ENCODE results near the gene BRF1.

GRCh38 chr14:105332350-105332874 is 31.6 kb upstream of the BRF1 start:
- TF ChIP-seq CTCF (IDR thresholded peaks at IDR 0.05) (no peak), EP300 (IDR thresholded peaks at IDR 0.05) (no peak)

All from ovary (tissue), 3 donors.